Neural cell (in vitro differentiated cells): ENCODE data around the gene AOX1.

Experiments used
- CTCF ChIP-seq: fragments of 450-650 bp; IDR thresholded peaks from 2 replicates; pipeline ENCODE4 v1.5.1; 2014; ENCODE audit warnings: antibody characterized with exemption, mild to moderate bottlenecking, moderate library complexity; ENCODE audit not compliant: poor library complexity, severe bottlenecking
- EZH2 ChIP-seq: fragments of 200-600, 300-800 bp; shearing (Covaris generic), sonication (generic); IDR thresholded peaks from 2 replicates; pipeline ENCODE4 v1.6.1; 2014; ENCODE audit warnings: antibody characterized with exemption, low read length, borderline replicate concordance, mild to moderate bottlenecking; ENCODE audit not compliant: insufficient read depth, poor library complexity, severe bottlenecking
- MXI1 ChIP-seq: fragments of 450-650 bp; conservative IDR thresholded peaks from 2 replicates; pipeline ENCODE4 v1.6.1; 2014; ENCODE audit warnings: antibody characterized with exemption, mild to moderate bottlenecking; ENCODE audit not compliant: poor library complexity, severe bottlenecking
- POLR2AphosphoS5 ChIP-seq: IDR thresholded peaks from 2 replicates; pipeline ENCODE4 v1.6.1; 2012
- REST ChIP-seq: IDR thresholded peaks from 2 replicates; pipeline ENCODE4 v1.6.1; 2012; ENCODE audit warnings: borderline replicate concordance
- SMC3 ChIP-seq: fragments of 450-650 bp; conservative IDR thresholded peaks from 2 replicates; pipeline ENCODE4 v1.6.1; 2014; ENCODE audit warnings: antibody characterized with exemption, mild to moderate bottlenecking, moderate library complexity; ENCODE audit not compliant: poor library complexity

GRCh38 chr2:200577027-200577426 lies 8.8 kb upstream of the AOX1 start:
- TF ChIP-seq MXI1 (no peak), CTCF (no peak), REST (no peak), SMC3 (no peak), POLR2AphosphoS5 (no peak), EZH2 (no peak)
